Vagina (tissue), 2 donors: ENCODE data around the gene AMDHD1.

ENCODE experiments used
- CTCF ChIP-seq, 3 experiments: fragments of 450-650 bp in 2 of 3; fragments of 200-600 bp in 1 of 3; sonication (generic) in 1 of 3; IDR thresholded peaks; one replicate each; pipeline ENCODE4 v1.5.1; 2017 to 2019; ENCODE audit warnings: antibody characterized with exemption in 3 of 3, mild to moderate bottlenecking in 2 of 3, moderate library complexity in 2 of 3
- POLR2A ChIP-seq, 2 donors: fragments of 450-650 bp; IDR thresholded peaks; one replicate each; pipeline ENCODE4 v1.6.1; 2017; ENCODE audit warnings: antibody characterized with exemption in 2 of 2, mild to moderate bottlenecking in 2 of 2, moderate library complexity in 2 of 2
- POLR2AphosphoS5 ChIP-seq, 2 donors: sonication (generic); formaldehyde crosslinking; IDR thresholded peaks; one replicate each; pipeline ENCODE4 v1.9.0; 2017; ENCODE audit warnings: antibody characterized with exemption in 2 of 2, mild to moderate bottlenecking in 2 of 2, low read depth in 1 of 2; ENCODE audit not compliant: insufficient read depth in 1 of 2

DNA sequence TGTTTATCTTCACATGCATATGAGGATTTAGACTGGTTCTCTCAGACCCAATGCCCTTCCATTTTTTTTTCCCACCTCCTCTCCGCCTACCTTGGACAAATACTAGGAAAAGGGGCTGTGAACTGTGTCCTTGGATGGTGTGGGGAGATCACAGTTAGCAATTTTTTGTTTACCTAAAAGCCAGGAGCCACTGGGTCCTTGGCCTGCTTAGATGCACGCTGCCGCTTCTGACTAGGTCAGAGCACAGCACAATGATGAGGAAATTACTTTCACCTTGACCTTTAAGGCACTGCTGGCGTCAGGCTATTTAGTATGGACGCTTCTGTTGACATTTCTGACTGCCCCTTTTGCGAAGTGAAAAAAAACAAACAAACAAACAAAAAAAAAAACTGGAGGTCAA lies 2.6 kb upstream of the AMDHD1 start:
- no peak for TF ChIP-seq POLR2AphosphoS5 (IDR thresholded peaks at IDR 0.05; ENCODE audit: insufficient read depth in 1 of 2, low read depth in 1 of 2)
- no peak for TF ChIP-seq CTCF (IDR thresholded peaks at IDR 0.05)
- TF ChIP-seq POLR2A (IDR thresholded peaks at IDR 0.05) = no peak
